Measurements from ENCODE around the gene KIF1B.
"Not testable (repeated sequence)": the region's sequence is repeated elsewhere in the genome, so short reads cannot be mapped to it uniquely, and the experiment has no call there.

Gene KIF1B

GRCh38 chr1:10339815-10340214, 129.4 kb downstream of the KIF1B start:
- no peak for DNase-seq

DNA sequence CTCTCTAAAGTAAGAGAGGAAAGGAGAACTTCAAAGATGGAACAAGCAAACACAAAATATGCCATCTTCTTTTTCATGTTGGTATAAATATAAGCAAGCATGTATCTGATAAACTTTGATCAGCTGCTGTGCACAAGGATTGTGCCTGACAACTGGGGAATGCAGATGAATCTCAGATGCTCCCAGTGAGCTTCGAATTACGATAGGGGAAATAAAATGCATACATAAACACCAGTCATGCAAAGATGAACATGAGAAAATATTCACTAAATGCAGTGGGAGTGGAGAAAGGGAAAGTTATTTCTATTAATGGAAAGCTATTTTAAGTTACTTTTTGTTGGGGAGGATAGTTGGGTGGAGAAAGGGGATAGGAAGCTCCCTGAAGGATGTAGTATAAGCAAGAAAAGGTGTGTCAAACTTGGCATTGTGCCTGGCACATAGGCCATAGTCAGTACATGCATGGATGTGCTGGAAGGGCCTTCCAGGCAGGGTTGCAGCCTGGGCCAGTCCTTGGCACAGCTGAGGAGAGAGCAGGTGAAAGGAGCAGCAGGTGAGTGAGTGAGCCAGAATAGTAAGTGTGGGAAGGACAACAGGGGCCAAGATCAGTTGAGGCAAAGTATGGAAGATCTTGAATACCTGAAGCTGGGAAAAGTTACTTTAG, 130.7 kb downstream of the KIF1B start:
- DNase-seq = no peak

DNA sequence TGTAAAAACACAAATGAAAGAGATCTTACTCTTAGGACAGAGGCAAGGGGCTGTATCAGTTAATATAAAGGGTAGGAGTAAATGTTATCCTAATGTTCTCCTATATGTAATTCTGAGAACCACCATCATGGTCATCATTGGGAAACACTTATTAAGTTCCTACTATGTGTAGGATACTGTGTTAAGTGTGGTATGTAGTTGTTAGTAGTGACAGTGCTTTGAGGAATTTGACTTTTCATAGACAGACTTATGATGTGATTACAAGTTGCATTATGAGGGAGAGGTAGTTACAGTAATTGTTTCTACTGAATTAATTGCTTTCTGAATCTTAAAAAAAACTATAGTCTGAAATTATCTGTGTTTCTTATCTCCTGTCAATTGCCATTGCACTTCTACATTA, 136.7 kb downstream of the KIF1B start:
- no peak for DNase-seq

DNA sequence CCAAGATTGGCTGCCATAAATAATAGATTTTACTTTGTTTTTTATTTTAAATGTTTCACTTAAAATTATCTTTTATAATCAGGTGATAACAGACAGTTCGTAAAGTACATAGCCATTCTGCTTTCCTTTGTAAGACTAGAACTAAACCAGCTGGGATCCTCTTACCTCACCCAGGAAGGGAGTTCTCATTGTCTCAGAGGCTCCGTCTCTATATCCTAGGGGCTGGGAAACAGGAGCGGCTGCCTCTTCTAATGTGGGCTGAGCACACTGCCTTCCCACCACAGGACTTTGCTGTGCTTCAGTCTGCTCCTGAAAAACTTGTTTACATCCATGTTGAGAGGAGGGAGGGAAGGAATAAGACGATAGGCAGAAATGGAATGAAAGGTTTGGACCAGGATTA, 142.9 kb downstream of the KIF1B start:
- no peak for DNase-seq

GRCh38 chr1:10353693-10354092, 143.3 kb downstream of the KIF1B start:
- no peak for DNase-seq

GRCh38 chr1:10360045-10360444, 149.7 kb downstream of the KIF1B start:
- DNase-seq = no peak

DNA sequence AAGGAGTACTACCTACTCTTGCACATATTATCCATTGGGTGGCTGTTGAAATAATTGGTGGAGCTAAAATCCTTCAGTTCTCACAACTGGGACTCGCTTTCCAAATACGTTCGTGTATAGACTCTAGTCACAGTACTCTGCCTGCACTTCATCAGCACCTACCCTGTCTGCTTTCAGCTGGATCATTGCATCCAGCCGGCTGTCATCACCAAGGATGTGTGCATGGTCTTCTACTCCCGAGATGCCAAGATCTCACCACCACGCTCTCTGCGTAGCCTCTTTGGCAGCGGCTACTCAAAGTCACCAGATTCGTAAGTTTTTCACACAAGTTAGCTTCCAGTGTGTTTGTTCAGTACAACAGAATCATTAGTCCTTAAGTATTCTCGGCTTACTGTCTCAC, 151.1 kb downstream of the KIF1B start:
- no peak for DNase-seq

- no peak for DNase-seq
These were observed 157.8 kb downstream of the KIF1B start for GRCh38 chr1:10368194-10368593.

GRCh38 chr1:10374442-10374860, 164.1 kb downstream of the KIF1B start:
- DNase-seq = no peak

- not testable (repeated sequence) for DNase-seq
These were observed 167.1 kb downstream of the KIF1B start for GRCh38 chr1:10377365-10378029.

DNA sequence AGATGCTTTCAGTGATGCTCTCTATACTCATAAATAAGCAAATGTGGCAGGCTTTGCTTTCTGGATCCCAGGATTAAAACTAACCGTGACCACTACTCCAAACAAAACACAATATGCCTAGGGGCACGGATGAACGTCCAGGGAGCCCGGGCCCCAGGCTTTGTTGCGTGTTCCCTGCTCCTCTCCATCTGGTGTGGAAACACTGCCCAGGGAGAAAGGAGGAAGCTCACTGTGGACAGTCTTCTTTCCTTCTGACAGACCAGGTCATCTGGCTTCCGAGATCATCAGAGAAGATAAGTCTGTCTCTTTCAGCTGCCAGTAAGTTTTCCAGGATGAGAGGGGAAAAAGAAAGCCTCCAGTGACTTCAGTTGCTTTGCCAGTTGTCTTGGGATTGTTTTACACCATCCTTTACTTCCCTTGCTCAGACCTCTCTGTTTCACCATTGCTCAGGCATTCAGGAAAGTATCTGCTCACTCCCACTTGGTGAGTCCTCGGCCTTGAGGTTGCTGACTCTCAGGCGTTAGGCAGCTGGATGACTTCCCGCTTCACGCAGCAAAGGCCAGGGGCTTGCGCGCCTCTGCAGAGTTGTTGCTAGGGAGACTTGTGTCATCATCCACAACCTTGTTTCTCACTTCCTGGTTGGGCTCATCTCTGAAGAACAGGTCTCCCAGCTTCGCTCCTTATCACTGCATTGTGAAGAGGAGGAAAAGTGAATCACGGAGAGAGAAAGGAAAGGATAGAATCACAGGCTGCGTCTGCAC, 167.9 kb downstream of the KIF1B start:
- no peak for DNase-seq

- DNase-seq = no peak
These were observed 168.8 kb downstream of the KIF1B start for GRCh38 chr1:10379101-10379620.

GRCh38 chr1:10379676-10380075, 169.3 kb downstream of the KIF1B start:
- no peak for DNase-seq

- DNase-seq = no peak
These were observed 170.4 kb downstream of the KIF1B start for GRCh38 chr1:10380594-10381275.

- DNase-seq = no peak
These were observed 173.3 kb downstream of the KIF1B start for GRCh38 chr1:10383630-10384029.

DNA sequence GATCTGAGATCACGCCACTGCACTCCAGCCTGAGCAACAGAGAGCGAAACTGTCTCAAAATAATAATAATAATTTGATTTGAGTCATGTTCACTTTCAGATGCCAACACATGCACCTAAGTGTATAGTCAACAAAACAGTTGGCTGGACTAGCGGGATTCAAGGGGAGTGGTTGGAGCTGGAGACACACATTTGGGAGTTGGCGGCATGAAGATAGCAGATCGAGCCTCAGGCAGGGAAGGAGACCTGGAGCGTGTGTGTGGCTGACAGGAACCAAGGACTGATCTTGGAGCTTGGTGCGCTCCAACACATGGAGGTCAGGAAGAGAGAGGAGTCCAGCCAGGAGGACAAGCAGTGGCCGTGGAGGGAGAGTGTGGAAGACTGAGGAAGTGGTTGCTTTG, 173.8 kb downstream of the KIF1B start:
- DNase-seq = no peak

DNA sequence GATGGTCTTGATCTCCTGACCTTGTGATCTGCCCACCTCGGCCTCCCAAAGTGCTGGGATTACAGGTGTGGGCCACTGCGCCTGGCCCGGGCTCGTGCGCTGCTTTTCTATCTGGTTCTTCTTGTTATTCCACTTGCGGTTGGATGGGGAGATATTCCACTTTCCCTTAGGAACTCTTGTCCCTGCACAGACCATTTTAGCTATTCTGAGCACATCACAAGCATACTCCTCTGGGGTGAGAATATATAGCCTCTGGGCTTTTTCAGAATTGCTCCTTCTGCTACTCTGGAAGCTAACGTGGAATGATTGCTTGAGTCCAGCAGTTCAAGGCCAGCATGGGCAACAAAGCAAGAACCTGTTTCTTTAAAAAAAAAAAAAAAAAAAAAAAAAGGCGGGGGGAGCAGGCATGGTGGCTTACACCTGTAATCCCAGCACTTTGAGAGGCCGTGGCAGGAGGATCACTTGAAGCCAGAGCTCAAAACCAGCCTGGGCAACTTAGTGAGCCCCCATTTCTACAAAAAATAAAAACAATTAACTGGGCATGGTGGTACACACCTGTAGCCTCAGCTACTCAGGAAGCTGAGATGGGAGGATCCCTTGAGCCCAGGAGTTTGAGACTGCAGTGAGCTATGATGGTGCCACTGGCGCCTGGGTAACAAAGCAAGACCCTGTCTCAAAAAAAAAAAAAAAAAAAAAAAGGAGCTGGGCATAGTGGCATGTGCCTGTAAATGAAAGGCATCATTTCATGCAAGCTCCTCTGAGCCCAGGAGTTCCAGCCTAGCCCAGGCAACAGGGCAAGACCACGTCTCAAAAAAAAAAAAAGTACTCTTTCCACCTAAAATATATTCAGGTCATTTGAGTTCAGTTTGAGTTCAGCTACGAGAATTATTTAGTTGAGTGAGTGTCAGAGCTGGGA, 176.6 kb downstream of the KIF1B start:
- no peak for DNase-seq

- no peak for DNase-seq
These were observed 177.5 kb downstream of the KIF1B start for GRCh38 chr1:10387677-10388386.

DNA sequence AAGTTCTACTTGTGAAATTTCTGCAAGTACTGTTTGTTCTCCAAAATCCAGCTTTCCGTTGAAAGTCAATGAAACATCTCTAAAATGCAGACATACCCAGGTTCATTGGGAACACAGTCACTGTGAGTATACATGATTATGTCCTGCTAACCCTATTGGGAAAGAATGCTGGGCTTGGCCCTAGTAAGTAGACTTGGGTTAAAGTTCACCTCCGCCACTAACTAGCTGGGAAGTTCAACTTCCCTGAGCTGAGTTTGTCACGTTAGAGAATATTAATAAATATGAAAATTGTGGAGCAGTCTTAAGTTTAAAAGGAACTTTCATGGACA, 178.0 kb downstream of the KIF1B start:
- DNase-seq = no peak

DNA sequence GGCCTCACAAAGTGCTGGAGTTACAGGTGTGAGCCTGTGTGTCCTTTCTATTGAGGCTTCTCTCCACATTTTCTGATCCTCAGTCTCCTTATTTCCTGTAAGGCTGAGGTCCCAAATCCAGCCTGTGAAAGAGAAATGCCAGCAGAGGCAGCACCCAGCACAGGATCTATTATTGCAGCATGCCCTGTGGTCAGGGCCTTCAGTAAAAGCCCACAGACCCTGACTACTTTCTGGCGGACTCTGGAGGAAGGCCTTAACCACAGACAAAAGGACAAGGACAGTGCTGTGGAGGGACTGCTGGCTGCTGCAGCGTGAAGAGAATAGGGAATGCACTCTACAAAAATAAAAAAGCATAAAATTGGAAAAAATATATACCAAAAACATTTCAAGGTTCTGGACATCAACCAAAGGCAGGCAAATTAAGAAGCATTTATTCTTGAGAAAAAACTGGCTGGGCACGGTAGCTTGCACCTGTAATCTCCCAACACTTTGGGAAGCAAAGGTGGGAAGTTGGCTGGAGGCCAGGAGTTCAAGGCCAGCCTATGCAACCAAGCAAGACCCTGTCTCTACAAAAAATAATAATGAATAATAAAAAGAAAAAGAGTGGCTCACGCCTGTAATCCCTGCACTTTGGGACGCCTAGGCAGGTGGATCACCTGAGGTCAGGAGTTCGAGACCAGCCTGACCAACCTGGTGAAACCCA, 179.1 kb downstream of the KIF1B start:
- DNase-seq = no peak

DNA sequence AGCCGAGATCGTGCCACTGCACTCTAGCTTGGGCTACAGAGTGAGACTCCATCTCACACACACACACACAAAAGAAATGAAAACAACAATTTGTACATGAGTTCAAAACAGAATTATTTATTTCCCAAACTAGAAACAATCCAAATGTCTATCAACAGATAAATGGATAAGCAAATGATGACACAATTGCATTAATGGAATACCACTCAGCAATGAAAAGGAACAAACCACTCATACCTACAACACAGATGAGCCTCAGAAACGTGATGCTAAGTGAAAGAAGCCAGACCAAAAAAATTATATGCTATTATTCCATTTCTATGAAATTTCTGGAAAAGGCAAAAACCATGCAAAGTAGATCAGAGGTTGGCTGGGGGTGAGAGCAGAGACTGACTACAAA, 186.5 kb downstream of the KIF1B start:
- DNase-seq = no peak

Data from central memory CD4-positive, alpha-beta T cell (primary cell).